Tibial artery (tissue), 4 donors: ENCODE measurements around the gene CCNL2.

ENCODE experiments used
- DNase-seq, 2 donors: peaks; one replicate each; pipeline ENCODE4 v3.0.0-alpha.2; 2019
- H3K27ac ChIP-seq, 2 donors: fragments of 200-600 bp; sonication (generic) in 1 of 2; 1 replicate in 1 of 2; 2 replicates in 1 of 2; pipeline ENCODE4 v1.5.1; 2018 to 2019; ENCODE audit warnings: mild to moderate bottlenecking in 1 of 2
- H3K27me3 ChIP-seq, 2 donors: fragments of 200-600 bp; sonication (generic) in 1 of 2; one replicate each; pipeline versions ENCODE4 v1.5.1 to v1.6.0; 2016 to 2019
- H3K36me3 ChIP-seq, 3 donors: fragments of 200-600 bp; sonication (generic) in 2 of 3; one replicate each; pipeline ENCODE4 v1.5.1; 2016 to 2019; ENCODE audit warnings: mild to moderate bottlenecking in 2 of 3
- H3K4me1 ChIP-seq, 4 donors: fragments of 200-600 bp; sonication (generic) in 2 of 4; 1 replicate in 3 of 4; 2 replicates in 1 of 4; pipeline ENCODE4 v1.5.1; 2016 to 2019
- H3K4me3 ChIP-seq, 2 donors: fragments of 200-600 bp; sonication (generic) in 1 of 2; 1 replicate in 1 of 2; 2 replicates in 1 of 2; pipeline ENCODE4 v1.5.1; 2018 to 2019; ENCODE audit warnings: mild to moderate bottlenecking in 2 of 2
- H3K9me3 ChIP-seq, 3 donors: fragments of 200-600 bp; sonication (generic) in 1 of 3; one replicate each; pipeline ENCODE4 v1.5.1; 2016 to 2019
- intact Hi-C: fragments of 100-400 bp; cut with DNase I; formaldehyde crosslinking; loops from one replicate; pipeline ENCODE4 v1.15.0; 2023; ENCODE audit warnings: low total_unique reads
- TF ChIP-seq, protein P1 (sequence below), 2 experiments: fragments of 200-600 bp in 1 of 2; fragments of 450-650 bp in 1 of 2; IDR thresholded peaks; one replicate each; pipeline ENCODE4 v1.5.1; 2017 to 2019; ENCODE audit warnings: antibody characterized with exemption in 2 of 2, mild to moderate bottlenecking in 1 of 2, moderate library complexity in 1 of 2

Gene CCNL2

DNA sequence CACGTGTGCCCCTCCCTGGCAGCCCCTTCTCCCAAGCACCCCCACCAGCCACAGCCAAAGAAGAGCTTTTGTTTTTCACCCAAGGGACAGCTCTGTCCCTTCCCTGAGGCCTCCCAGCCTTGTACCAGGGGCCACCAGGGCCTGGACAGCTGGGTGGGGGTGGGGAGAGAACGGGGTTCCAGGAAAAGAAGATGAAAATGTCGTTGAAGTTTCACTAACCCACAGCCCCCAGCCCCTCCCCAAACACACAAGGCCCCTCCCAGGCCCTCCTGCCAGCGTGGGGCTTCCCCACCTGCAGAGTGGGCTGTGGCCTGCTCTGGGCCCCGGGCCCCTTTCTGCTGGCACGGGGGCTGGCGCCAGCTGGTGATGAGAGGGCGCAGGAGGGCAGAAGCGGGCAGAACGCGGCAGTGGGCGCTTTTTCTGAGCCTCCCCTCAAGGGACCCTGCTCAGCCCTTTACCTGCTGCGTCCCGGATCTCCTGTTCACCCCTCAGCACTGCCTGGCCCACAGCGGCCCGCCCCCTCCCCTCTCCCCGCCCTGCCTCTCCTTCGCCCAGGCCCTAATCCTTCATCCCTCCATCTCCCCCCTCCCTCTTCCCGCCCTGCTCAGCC, 27.5 kb upstream of the CCNL2 start:
- no peak for DNase-seq
- H3K36me3 ChIP-seq, result no peaks in the 10 kb centered on the region
- TF ChIP-seq, protein P1, sequence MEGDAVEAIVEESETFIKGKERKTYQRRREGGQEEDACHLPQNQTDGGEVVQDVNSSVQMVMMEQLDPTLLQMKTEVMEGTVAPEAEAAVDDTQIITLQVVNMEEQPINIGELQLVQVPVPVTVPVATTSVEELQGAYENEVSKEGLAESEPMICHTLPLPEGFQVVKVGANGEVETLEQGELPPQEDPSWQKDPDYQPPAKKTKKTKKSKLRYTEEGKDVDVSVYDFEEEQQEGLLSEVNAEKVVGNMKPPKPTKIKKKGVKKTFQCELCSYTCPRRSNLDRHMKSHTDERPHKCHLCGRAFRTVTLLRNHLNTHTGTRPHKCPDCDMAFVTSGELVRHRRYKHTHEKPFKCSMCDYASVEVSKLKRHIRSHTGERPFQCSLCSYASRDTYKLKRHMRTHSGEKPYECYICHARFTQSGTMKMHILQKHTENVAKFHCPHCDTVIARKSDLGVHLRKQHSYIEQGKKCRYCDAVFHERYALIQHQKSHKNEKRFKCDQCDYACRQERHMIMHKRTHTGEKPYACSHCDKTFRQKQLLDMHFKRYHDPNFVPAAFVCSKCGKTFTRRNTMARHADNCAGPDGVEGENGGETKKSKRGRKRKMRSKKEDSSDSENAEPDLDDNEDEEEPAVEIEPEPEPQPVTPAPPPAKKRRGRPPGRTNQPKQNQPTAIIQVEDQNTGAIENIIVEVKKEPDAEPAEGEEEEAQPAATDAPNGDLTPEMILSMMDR (IDR thresholded peaks at IDR 0.05), result no peak
- intact Hi-C loops, result no loop called here
- H3K27ac ChIP-seq, result no peak overlapping the region
- peaks cover under 1 to 27% (median 22%) of the 10 kb centered on the region in 4 donors for H3K4me1 ChIP-seq
- H3K27me3 ChIP-seq, result peaks cover 0 to 34% of the 10 kb centered on the region in 2 donors
- no peak overlapping the region for H3K4me3 ChIP-seq
- H3K9me3 ChIP-seq, result no peaks in the 10 kb centered on the region

DNA sequence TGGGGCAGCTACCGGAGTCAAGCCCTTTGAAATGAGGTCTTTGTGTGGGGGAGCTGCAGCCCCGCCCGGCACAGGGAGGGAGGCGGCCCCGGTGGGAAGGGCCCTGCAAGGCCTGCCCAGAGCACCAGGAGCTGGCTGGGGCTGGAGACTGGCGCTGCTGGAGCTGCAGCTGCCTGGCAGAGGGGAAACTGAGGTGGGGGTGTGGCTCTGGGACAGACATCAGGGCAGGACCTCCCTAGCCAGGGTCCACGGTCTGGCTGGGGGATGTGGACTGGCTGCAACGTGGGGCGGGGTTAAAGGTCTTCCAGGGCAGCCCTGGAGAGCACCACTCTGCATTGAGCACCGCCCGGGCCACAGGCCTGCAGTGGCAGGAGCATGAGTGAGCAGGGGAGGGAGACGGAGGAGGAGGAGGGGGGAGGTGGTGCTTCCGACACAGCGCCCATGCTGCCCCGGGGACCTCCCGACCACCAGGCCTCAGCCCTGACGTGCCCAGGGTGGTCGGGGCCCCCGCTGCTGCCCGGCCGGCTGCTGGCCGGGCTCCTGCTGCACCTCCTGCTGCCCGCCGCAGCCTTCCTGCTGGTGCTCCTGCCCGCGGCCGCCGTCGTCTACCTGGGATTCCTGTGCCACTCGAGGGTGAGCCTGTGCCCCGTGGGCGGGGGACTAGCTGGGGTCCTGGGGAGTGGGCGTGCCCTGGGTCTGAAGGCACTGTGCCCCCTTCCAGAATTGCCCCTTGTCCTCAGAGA, 26.8 kb upstream of the CCNL2 start:
- no peaks in the 10 kb centered on the region for H3K36me3 ChIP-seq
- peaks cover 0 to 41% of the 10 kb centered on the region in 2 donors for H3K27me3 ChIP-seq
- H3K9me3 ChIP-seq, result no peaks in the 10 kb centered on the region
- no peak overlapping the region for H3K27ac ChIP-seq
- DNase-seq, result no peak
- H3K4me1 ChIP-seq, result peaks cover 0 to 20% (median 15%) of the 10 kb centered on the region in 4 donors
- intact Hi-C loops, result no loop called here
- H3K4me3 ChIP-seq, result no peak overlapping the region
- TF ChIP-seq, protein P1 (IDR thresholded peaks at IDR 0.05), result no peak

DNA sequence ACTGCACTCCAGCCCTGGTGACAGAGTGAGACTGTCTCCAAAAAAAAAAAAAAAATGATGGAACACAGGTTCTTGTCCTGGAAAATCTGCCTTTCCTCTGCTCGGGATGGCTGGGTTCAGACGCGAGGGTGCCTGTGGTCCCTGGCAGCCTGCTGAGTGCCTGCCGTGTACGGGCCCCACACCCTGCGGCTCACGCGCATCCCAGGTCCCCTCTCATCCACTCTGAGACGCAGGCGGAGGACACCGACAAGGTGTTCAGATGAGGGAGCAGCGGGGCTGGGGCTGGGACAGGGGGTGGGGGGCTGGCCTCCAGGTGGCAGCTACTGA, 26.3 kb upstream of the CCNL2 start:
- intact Hi-C loops, result no loop called here

DNA sequence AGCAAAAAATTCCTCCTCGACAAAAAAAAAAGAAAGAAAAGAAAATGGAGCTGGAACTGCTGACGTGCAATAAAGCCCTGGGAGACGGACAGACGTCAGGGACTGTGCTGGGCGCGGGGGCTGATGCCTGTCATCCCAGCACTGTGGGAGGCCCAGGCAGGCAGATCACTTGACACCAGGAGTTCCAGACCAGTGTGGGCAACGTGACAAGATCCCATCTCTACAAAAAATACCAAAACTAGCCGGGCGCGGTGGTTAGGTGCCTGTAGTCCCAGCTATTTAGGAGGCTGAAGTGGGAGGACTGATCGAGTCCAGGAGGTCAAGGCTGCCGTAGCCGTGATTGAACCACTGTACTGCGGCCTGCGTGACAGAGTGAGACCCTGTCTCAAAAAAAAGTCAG, 25.6 kb upstream of the CCNL2 start:
- no peaks in the 10 kb centered on the region for H3K9me3 ChIP-seq
- intact Hi-C loops, result no loop called here
- TF ChIP-seq, protein P1 (IDR thresholded peaks at IDR 0.05), result no peak
- no peak overlapping the region for H3K27ac ChIP-seq
- no peaks in the 10 kb centered on the region for H3K36me3 ChIP-seq
- peaks cover 0 to 50% of the 10 kb centered on the region in 2 donors for H3K27me3 ChIP-seq
- H3K4me3 ChIP-seq, result no peak overlapping the region
- no peak for DNase-seq
- peaks cover 0 to 15% (median 13%) of the 10 kb centered on the region in 4 donors for H3K4me1 ChIP-seq

More for the DNA sequence above, 26.3 kb upstream of the CCNL2 start:
- peaks cover 0 to 46% of the 10 kb centered on the region in 2 donors for H3K27me3 ChIP-seq
- no peaks in the 10 kb centered on the region for H3K36me3 ChIP-seq
- no peak overlapping the region for H3K27ac ChIP-seq
- peaks cover 0 to 18% (median 14%) of the 10 kb centered on the region in 4 donors for H3K4me1 ChIP-seq
- no peak for DNase-seq
- no peaks in the 10 kb centered on the region for H3K9me3 ChIP-seq
- TF ChIP-seq, protein P1 (IDR thresholded peaks at IDR 0.05), result no peak
- H3K4me3 ChIP-seq, result no peak overlapping the region

DNA sequence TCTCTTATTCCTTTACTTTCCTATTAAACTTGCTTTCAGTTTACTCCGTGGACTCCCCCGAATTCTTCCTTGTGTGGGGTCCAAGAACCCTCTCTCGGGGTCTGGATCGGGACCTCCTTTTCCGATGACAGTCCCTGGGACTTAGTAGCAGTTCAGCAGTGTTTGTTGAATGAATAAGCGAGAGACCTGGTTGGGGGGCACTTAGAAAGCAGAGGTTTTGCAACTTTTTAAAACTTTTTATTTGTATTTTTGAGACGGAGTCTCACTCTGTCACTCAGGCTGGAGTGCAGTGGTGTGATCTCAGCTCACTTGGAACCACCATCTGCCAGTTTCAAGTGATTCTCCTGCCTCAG, 24.1 kb upstream of the CCNL2 start:
- no peak overlapping the region for H3K27ac ChIP-seq
- peaks cover 0 to 18% (median 11%) of the 10 kb centered on the region in 4 donors for H3K4me1 ChIP-seq
- intact Hi-C loops, result no loop called here

More for the DNA sequence above, 24.1 kb upstream of the CCNL2 start:
- DNase-seq, result no peak
- Histone ChIP-seq H3K27me3 (peaks cover 0 to 57% of the 10 kb centered on the region in 2 donors), H3K36me3 (no peaks in the 10 kb centered on the region), H3K4me3 (no peak overlapping the region), H3K9me3 (no peaks in the 10 kb centered on the region)
- TF ChIP-seq, protein P1 (IDR thresholded peaks at IDR 0.05), result no peak
